GM12891 (cell line): ENCODE results near the gene GTPBP1.

Experiments used
- POLR2AphosphoS5 ChIP-seq: IDR thresholded peaks from 2 replicates; pipeline ENCODE4 v1.6.1; 2011; ENCODE audit warnings: low read depth, low read length, control low read depth
- SPI1 ChIP-seq: IDR thresholded peaks from 2 replicates; pipeline ENCODE4 v1.6.1; 2011; ENCODE audit warnings: low read depth, low read length, control low read depth

- TF ChIP-seq SPI1 (no peak), POLR2AphosphoS5 (no peak)
Measured at GRCh38 chr22:38732251-38732815, 26.6 kb downstream of the GTPBP1 start.
